Keratinocyte (primary cell): ENCODE results near the gene RAP1GAP2.

Experiments used
- CTCF ChIP-seq, 3 experiments: IDR thresholded peaks in 1 of 3; conservative IDR thresholded peaks in 1 of 3; optimal IDR thresholded peaks in 1 of 3; 2 replicates in 2 of 3; 3 replicates in 1 of 3; pipeline versions ENCODE3 to v1.5.1; 2011; ENCODE audit warnings: low read length in 3 of 3, mild to moderate bottlenecking in 3 of 3, moderate library complexity in 2 of 3, control low read depth in 1 of 3, inconsistent platforms in 1 of 3; ENCODE audit not compliant: insufficient read depth in 2 of 3; ENCODE audit errors: extremely low read depth in 1 of 3
- EZH2 ChIP-seq: IDR thresholded peaks from one replicate; pipeline ENCODE4 v1.6.1; 2012; ENCODE audit warnings: inconsistent platforms, mild to moderate bottlenecking, low read length, moderate library complexity

GRCh38 chr17:2758870-2759269, 37.4 kb upstream of the RAP1GAP2 start:
- TF ChIP-seq CTCF (optimal IDR thresholded peaks at IDR 0.05 in 1 of 3, IDR thresholded peaks at IDR 0.05 in 1 of 3, conservative IDR thresholded peaks at IDR 0.05 in 1 of 3; ENCODE audit: extremely low read depth in 1 of 3, insufficient read depth in 2 of 3, low read length in 3 of 3) (no peak), EZH2 (no peak)
